Activated CD8-positive, alpha-beta memory T cell treated with anti-CD3 and anti-CD28 coated beads, Interleukin-2, amount 50 U/mL, for 48 hours (primary cell): Measurements from ENCODE around the gene TERF2IP.
A peak's percentile ranks its signal among the peaks of the same experiment; 100 is the strongest.

ENCODE experiments used
- DNase-seq: peaks from one replicate; pipeline ENCODE4 v3.0.0-alpha.2; 2020

The TERF2IP gene, protein sequence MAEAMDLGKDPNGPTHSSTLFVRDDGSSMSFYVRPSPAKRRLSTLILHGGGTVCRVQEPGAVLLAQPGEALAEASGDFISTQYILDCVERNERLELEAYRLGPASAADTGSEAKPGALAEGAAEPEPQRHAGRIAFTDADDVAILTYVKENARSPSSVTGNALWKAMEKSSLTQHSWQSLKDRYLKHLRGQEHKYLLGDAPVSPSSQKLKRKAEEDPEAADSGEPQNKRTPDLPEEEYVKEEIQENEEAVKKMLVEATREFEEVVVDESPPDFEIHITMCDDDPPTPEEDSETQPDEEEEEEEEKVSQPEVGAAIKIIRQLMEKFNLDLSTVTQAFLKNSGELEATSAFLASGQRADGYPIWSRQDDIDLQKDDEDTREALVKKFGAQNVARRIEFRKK

DNA sequence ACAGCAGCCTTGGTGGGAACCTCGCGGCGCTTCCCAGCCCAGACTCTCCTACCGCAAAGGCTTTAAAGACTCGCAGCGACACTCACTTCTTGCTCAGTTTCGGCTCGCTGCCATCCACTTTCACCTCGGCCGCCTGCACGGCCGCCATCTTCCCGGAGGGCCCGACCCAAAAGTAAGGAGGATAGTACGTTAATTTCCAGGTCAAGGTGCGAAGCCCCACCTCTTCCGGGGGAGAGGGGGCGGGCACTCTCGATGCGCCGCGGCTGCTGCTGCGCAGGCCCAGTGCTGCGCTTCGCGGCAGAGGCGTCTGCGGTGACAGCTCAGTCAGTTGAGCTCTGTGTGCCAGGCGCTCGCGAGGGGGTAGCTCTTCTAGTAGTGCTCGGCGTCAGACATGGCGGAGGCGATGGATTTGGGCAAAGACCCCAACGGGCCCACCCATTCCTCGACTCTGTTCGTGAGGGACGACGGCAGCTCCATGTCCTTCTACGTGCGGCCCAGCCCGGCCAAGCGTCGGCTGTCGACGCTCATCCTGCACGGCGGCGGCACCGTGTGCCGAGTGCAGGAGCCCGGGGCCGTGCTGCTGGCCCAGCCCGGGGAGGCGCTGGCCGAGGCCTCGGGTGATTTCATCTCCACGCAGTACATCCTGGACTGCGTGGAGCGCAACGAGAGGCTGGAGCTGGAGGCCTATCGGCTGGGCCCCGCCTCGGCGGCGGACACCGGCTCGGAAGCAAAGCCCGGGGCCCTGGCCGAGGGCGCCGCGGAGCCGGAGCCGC lies at the start of gene TERF2IP, which contains the start of gene KARS1:
Gene TERF2IP (plus strand): TSS at position 282 of the 773 bp plus-strand sequence. CDS start 110 bp downstream, at position 392.
Gene KARS1 (minus strand): TSS at position 174 of the 773 bp plus-strand sequence. CDS start 26 bp downstream, at position 148.
- peak; percentile 93 for DNase-seq

DNA sequence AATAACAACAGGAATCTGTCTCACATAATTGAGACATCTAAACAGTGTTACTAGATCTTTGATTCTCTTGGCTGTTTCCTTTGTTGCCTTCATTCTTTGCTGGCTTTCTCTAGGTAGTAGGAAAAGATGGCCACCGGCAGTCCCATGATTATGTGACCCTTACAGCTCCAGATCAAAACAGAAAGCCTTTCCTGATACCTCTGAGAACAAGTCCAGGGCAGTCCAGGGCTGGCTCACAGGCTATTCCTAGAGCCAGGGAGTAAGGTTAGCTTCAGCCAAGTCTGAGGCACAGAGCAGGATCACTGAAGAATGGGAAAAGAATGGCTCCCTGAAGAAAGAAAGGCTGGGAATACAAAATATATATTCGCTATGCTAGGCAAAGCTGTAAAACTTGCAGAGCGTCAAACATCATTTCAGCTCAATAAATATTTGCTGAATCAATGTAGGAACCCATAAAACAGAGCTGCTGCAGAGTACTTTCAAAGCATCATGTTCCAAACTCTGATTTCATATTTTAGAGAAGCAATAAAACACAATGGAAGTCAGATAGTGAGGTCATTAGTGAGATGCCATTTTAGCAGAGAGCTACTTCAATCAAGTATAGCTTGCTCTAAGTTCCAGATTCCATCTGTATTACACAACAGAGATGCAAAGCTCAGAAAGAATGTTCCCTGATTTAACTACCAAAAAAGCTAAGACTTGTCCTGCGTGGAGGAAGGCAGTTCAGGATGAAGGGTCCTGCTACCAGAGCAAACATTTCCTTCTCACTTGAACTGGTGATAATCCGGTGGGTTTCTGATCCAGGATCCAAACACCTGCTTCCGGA lies 47.9 kb upstream of the TERF2IP start:
- DNase-seq, result no peak

- DNase-seq, result no peak
These were observed 44.3 kb upstream of the TERF2IP start for GRCh38 chr16:75603241-75603640.

- DNase-seq, result no peak
These were observed 41.1 kb upstream of the TERF2IP start for GRCh38 chr16:75606507-75606906.

GRCh38 chr16:75614066-75614897 lies 33.3 kb upstream of the TERF2IP start:
- DNase-seq, result no peak

DNA sequence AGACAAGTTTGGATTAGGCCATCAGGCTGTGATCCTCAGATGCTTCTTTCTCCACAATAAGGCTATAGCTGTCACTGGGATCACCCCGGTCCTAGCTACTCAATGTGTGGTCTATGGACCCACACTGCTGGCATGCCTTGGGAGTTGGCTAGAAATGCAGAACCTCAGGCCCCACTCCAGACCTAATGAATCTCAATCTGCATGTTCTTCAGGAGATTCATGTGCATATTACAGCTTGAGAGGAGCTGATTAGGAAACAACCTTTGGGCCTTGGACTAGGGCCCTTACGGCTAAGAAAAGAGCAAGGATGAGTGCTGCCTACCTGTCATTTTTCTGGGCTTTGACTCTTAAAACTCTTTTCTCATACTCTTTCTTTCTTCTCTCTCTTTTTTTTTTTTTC lies 32.0 kb upstream of the TERF2IP start:
- no peak for DNase-seq

- no peak for DNase-seq
These were observed 31.0 kb upstream of the TERF2IP start for GRCh38 chr16:75616521-75617010.

DNA sequence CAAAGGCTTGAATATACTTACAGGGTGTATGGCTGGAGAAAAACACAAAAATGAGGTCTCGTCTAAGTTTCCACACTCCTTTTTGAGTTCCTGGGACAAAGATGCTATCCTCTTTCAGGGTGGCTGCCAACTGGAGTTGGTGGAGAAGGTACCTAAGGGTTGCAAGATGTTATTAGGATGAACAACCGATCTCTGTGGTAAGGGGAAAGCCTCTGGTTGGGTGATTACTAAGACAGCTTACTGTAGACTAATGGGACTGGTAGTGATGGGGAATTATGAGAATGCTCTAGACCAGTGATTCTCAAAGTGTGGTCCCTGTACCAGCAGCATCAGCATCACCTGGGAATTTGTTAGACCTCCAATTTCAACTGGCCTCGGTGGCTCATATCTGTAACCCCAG lies 30.5 kb upstream of the TERF2IP start:
- no peak for DNase-seq

DNA sequence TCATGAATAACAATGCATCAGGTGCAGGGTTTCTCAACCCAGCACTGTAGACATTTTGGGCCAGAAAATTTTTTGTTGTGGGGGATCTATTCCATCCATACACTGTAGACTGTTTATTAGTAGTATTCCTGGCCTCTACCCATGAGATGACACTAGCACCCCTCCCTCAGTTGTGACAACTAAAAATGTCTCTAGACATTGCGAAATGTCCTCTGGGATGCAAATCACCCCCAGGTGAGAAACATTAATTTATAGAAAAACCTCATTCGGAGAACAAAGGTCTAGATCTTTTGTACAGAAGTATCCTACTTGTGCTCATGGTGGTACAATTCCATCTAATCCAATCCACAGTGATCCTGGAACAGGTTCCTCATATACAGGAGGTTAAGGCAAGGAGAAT lies 28.8 kb upstream of the TERF2IP start:
- DNase-seq, result no peak

GRCh38 chr16:75620326-75621169 lies 27.0 kb upstream of the TERF2IP start:
- DNase-seq, result no peak

- no peak for DNase-seq
These were observed 26.4 kb upstream of the TERF2IP start for GRCh38 chr16:75621170-75621477.

DNA sequence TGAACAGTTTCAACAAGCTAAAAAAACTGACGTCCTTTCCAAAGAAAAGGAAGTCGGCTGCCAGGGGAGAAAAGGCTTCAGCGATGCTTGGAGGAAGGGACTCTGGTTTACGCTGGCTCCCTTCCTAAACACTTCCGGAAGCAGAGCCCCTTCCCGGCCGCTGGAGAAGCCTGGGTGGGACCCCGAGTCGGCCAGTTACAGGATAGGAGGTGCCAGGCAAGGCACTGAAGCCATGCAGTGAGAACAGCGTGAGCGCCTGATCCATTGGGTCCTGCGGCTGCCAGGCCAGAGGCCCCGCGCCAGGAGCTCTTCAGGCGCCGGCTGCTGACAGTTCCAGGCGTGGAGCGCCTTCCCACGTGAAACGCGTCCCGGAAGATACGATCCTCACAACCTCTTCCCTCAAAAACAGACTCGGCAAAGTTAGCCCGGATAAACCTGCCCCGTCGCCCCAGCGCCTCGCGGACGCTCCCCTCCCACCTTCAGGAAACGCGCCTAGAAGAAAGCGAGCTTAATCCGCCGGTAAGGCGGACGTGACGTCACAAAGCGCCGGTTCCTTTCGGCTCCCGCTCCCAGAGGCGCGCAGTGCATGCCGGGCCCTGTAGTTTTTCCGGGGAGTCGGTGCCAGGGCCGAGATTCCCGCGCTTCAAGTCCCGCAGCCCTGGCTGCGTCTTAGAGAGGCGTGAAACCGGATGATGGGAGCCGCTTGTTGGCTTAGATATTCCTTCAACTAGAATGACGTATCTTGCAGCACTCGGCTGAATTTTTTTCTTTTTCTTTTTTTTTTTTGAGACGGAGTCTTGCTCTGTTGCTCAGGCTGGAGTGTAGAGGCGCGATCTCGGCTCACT lies 24.6 kb upstream of the TERF2IP start, which contains the start of gene ADAT1:
Gene ADAT1 (minus strand): TSS at position 521 of the 845 bp plus-strand sequence. CDS start 2,482 bp downstream, outside the sequence.
- peak; percentile 98 for DNase-seq

- DNase-seq, result no peak
These were observed 22.6 kb upstream of the TERF2IP start for GRCh38 chr16:75624921-75625334.

DNA sequence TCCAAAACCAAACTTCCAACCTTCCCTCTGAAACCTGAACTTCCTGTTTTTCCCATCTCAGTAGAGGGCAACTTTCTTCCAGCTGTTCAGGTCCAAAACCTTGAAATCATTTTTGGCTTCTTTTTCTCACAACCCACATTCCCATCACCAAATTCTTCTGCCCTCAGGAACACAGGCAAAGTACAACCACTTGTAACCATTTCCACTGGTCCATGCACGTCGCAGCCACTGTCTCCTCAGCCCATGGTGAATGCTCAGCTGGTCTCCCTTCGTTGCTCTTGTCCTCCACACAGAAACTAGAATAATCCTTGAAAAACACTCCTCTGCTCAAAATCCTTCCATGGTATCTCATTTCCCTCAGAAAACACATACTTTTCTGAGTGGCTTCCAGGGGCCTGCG lies 20.8 kb upstream of the TERF2IP start:
- no peak for DNase-seq

GRCh38 chr16:75627851-75628250 lies 19.7 kb upstream of the TERF2IP start:
- DNase-seq, result no peak

- no peak for DNase-seq
These were observed 19.2 kb upstream of the TERF2IP start for GRCh38 chr16:75628351-75628750.

GRCh38 chr16:75629132-75629531 lies 18.4 kb upstream of the TERF2IP start:
- no peak for DNase-seq

DNA sequence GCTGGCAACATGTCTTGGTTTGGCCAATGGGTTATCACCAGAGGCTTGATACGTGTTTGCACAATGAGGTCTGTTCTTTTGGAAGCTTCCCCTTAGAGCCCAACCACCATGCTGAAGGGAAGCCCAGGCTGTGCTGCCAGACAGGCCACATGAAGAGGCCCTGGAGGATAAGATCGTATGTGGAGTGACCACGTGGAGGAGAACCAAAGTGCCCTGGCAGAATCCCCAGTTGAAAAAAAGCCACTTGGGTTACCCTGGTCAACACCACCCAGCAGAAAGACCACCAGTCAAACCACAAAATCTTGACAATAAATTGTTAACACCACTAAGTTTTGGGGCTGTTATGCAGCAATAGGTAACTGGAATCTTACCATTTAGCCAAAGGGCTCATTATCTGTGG lies 17.5 kb upstream of the TERF2IP start:
- DNase-seq, result no peak

- DNase-seq, result no peak
These were observed 14.7 kb upstream of the TERF2IP start for GRCh38 chr16:75632857-75633256.

GRCh38 chr16:75635036-75635435 lies 12.5 kb upstream of the TERF2IP start:
- DNase-seq, result no peak
